Measurements from ENCODE around the gene ULBP3.

DNA sequence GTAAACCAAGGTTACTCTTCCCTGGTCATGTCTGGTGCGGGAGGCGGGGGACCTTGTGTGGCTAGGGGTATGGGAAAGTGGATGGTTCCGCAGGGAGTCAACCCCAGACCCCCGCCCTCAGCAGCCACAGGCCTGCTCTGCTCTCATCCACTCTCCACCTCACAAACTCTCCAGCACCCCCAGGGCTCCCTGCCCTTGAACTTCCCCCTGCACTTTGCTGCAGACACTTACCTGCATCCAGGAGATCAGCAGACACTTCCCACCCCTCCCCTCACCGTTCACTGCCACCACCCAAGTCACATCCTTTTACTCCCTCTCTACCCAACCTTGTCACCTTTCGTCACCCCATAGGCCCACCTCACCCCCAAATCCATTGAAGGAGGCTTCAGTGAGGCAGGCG, 39.6 kb downstream of the ULBP3 start:
- TF ChIP-seq, protein P1, sequence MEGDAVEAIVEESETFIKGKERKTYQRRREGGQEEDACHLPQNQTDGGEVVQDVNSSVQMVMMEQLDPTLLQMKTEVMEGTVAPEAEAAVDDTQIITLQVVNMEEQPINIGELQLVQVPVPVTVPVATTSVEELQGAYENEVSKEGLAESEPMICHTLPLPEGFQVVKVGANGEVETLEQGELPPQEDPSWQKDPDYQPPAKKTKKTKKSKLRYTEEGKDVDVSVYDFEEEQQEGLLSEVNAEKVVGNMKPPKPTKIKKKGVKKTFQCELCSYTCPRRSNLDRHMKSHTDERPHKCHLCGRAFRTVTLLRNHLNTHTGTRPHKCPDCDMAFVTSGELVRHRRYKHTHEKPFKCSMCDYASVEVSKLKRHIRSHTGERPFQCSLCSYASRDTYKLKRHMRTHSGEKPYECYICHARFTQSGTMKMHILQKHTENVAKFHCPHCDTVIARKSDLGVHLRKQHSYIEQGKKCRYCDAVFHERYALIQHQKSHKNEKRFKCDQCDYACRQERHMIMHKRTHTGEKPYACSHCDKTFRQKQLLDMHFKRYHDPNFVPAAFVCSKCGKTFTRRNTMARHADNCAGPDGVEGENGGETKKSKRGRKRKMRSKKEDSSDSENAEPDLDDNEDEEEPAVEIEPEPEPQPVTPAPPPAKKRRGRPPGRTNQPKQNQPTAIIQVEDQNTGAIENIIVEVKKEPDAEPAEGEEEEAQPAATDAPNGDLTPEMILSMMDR (conservative IDR thresholded peaks at IDR 0.05; ENCODE audit: low read length) = no peak
- no peak for TF ChIP-seq EZH2phosphoT487 (IDR thresholded peaks at IDR 0.05; ENCODE audit: borderline replicate concordance)
